Nephron (organoid): Measurements from ENCODE around the gene DHH.

ENCODE experiments used
- H3K27ac Mint-ChIP-seq, 3 experiments: 2 replicates each; pipeline ENCODE4 v1.8.0; 2020; ENCODE audit warnings: mixed read lengths in 3 of 3, mild to moderate bottlenecking in 2 of 3, moderate library complexity in 1 of 3
- H3K27me3 Mint-ChIP-seq: 2 replicates; pipeline ENCODE4 v1.8.0; 2021; ENCODE audit warnings: low read depth, mild to moderate bottlenecking, moderate library complexity, mixed read lengths
- H3K36me3 Mint-ChIP-seq: 2 replicates; pipeline ENCODE4 v1.8.0; 2020; ENCODE audit warnings: low read depth, mixed read lengths
- H3K4me1 Mint-ChIP-seq: 2 replicates; pipeline ENCODE4 v1.8.0; 2020; ENCODE audit warnings: mixed read lengths
- H3K4me3 Mint-ChIP-seq, 3 experiments: 2 replicates each; pipeline ENCODE4 v1.8.0; 2020; ENCODE audit warnings: mild to moderate bottlenecking in 3 of 3, mixed read lengths in 3 of 3, moderate library complexity in 2 of 3
- H3K9me3 Mint-ChIP-seq: 2 replicates; pipeline ENCODE4 v1.8.0; 2020; ENCODE audit warnings: mixed read lengths
- CTCF ChIP-seq, 3 experiments: fragments of 200-600 bp; sonication (generic); IDR thresholded peaks; one replicate each; pipeline ENCODE4 v1.5.0; 2021; ENCODE audit warnings: antibody characterized with exemption in 3 of 3; ENCODE audit not compliant: unreplicated experiment in 3 of 3

DHH gene

DNA sequence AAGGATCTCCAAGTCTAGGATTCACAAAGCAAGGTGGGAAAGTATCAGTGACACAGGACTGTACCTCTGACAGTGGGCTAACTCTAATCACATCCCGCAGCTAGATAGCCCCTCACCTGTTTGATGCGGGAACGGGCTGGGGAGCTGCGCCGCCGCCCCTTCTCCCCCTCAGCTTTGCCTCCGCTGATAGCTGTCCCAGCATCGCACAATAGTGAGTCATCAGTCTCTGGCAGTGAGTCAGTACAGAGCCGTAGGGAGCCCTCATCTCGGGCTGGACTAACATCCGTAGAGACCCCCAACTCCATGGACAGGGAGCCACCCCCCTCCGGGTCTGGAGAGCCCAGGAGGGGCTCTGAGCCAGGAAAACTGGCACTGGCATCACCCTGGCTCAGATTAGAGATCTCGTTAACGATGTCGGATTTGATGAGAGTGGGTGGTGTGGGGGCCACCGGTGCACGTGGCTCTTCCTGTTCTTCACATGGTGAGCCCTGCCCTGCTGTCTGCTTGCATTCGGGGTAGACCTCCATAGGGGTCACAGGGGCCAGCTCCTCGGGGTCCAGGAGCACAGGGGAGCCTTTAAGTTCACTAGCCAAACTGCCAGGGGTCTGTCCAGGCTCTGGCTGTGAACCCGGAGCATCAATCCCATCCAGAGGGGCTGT is 44.9 kb downstream of the DHH start:
- Mint-ChIP-seq H3K36me3 (peaks cover 90% of the 10 kb centered on the region), H3K4me1 (no peaks in the 10 kb centered on the region), H3K27ac (no peak overlapping the region), H3K9me3 (no peaks in the 10 kb centered on the region), H3K4me3 (no peak overlapping the region), H3K27me3 (no peaks in the 10 kb centered on the region)
- TF ChIP-seq CTCF (IDR thresholded peaks at IDR 0.05; ENCODE audit: unreplicated experiment in 3 of 3), result no peak

GRCh38 chr12:49048953-49049352 is 45.6 kb downstream of the DHH start:
- H3K27ac Mint-ChIP-seq, result no peak overlapping the region
- H3K27me3 Mint-ChIP-seq, result no peaks in the 10 kb centered on the region
- H3K4me3 Mint-ChIP-seq, result no peak overlapping the region
- no peaks in the 10 kb centered on the region for H3K9me3 Mint-ChIP-seq
- no peak for TF ChIP-seq CTCF (IDR thresholded peaks at IDR 0.05; ENCODE audit: unreplicated experiment in 3 of 3)
- H3K36me3 Mint-ChIP-seq, result peaks cover 90% of the 10 kb centered on the region
- H3K4me1 Mint-ChIP-seq, result no peaks in the 10 kb centered on the region

GRCh38 chr12:49046129-49046895 is 48.3 kb downstream of the DHH start:
- TF ChIP-seq CTCF (IDR thresholded peaks at IDR 0.05; ENCODE audit: unreplicated experiment in 3 of 3), result no peak
- Mint-ChIP-seq H3K27me3 (no peaks in the 10 kb centered on the region), H3K4me1 (no peaks in the 10 kb centered on the region), H3K36me3 (peaks cover 86% of the 10 kb centered on the region), H3K9me3 (no peaks in the 10 kb centered on the region), H3K4me3 (no peak overlapping the region), H3K27ac (no peak overlapping the region)

DNA sequence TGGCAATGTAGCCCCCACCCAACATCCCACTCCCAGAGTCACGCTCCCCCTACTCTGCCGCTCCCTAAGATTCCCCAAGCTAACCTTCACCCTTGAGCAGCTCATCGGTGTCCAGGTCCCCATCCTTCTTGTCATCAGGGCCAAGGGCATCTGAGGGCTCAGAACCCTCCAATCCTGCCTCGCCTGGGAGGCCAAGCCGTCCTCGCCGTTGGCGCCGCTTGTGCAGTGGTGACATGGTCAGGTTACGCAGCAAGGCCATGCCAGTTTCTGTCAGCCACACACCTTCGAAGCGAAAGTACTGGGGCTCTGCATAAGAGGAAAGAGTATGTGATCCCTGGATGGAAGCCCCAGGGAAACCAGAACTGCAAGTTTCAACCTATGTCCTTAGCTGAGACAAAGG is 49.9 kb downstream of the DHH start:
- Mint-ChIP-seq H3K27ac (no peak overlapping the region), H3K36me3 (peaks cover 81% of the 10 kb centered on the region), H3K4me1 (no peaks in the 10 kb centered on the region), H3K27me3 (no peaks in the 10 kb centered on the region), H3K9me3 (no peaks in the 10 kb centered on the region), H3K4me3 (no peak overlapping the region)
- no peak for TF ChIP-seq CTCF (IDR thresholded peaks at IDR 0.05; ENCODE audit: unreplicated experiment in 3 of 3)

- H3K36me3 Mint-ChIP-seq, result peaks cover 75% of the 10 kb centered on the region
- H3K4me1 Mint-ChIP-seq, result no peaks in the 10 kb centered on the region
- no peaks in the 10 kb centered on the region for H3K27me3 Mint-ChIP-seq
- no peak overlapping the region for H3K27ac Mint-ChIP-seq
- no peak overlapping the region for H3K4me3 Mint-ChIP-seq
- peak; percentile 43 to 55 (median 46) for TF ChIP-seq CTCF (IDR thresholded peaks at IDR 0.05; ENCODE audit: unreplicated experiment in 3 of 3)
- H3K9me3 Mint-ChIP-seq, result no peaks in the 10 kb centered on the region
Measured at GRCh38 chr12:49043856-49044258, 50.7 kb downstream of the DHH start.

DNA sequence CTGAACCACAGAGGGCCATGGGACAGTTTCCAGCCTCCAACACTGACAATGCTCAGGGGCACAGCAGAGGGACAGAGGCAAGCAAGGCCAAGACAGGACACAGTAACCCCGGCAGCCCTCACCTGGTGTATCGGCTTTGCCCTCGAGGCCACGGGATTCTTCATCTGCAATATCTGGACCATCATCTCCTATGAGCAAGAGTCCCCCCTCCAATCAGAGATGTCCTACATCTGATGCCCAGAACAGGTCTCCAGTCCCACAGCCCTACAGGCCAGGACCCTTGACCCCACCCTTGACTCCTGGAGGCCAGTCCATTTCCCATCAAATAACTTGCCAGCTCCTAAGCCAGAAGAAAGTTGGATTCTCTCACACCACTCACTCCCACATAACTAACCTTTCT is 51.4 kb downstream of the DHH start:
- no peaks in the 10 kb centered on the region for H3K4me1 Mint-ChIP-seq
- no peak for TF ChIP-seq CTCF (IDR thresholded peaks at IDR 0.05; ENCODE audit: unreplicated experiment in 3 of 3)

More for the DNA sequence above, 51.4 kb downstream of the DHH start:
- Mint-ChIP-seq H3K27ac (no peak overlapping the region), H3K9me3 (no peaks in the 10 kb centered on the region), H3K4me3 (no peak overlapping the region), H3K27me3 (no peaks in the 10 kb centered on the region), H3K36me3 (peaks cover 73% of the 10 kb centered on the region)
